Glomerular visceral epithelial cell (primary cell): ENCODE measurements around the gene PIGS.

Source experiments
- DNase-seq: peaks from one replicate; pipeline ENCODE4 v3.0.0-alpha.2; 2016; ENCODE audit errors: extremely low spot score

Gene PIGS

DNA sequence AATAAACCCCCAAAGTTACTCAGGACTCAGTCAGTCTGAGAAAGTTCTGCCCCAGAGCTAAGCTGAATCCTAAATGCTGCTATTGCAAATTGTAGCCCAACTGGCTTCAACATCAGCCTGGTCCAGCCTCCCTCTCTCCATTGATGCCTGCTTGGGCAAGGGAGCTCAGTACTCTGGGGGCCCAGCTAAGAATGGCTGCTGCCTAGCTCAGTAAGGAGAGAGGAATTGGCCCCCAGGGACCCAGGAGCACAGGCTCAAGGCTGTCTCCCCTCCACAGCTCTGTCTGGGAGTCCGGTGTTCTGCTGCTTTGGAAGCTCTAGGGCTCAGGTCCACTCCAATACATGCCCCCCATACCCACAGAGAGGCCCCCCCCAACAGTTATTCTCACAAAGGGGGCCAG lies 20.5 kb downstream of the PIGS start:
- DNase-seq = no peak

- DNase-seq = no peak
Measured at GRCh38 chr17:28549236-28550132, 21.8 kb downstream of the PIGS start.

DNA sequence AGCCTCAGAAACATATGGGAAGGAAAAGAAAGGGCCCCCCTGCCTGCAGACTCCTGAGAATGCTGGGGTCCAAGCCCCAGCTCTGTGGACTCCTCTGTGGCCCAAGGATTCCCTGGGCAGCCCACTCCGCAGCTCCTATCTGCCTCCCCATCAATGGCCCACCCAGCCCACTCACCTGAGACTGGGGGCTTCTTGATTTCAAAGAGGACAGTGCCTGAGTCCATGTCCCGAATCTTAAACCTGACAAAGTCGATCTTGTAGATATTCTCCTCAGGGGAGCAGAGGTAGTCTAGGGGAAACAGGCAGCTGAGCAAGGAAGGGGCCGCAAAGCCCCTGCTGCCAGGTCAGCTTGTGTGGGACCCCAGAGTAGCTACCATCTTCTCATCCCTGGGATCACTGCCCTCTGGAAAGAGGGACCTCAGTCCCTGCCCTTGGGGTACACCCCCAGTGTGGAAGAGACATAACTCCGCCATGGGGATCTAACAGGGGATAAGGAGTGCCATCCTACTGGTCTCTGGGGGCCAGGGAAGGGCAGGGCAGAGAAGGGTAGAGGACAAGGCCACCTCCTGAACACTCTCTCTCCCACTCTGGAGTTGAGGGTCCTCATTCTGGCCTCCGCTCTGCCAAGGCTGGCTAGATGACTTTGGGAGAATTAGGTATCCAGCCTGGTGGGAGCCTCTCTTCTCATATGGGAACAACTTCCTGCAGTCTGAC lies 22.8 kb downstream of the PIGS start:
- DNase-seq = no peak

DNA sequence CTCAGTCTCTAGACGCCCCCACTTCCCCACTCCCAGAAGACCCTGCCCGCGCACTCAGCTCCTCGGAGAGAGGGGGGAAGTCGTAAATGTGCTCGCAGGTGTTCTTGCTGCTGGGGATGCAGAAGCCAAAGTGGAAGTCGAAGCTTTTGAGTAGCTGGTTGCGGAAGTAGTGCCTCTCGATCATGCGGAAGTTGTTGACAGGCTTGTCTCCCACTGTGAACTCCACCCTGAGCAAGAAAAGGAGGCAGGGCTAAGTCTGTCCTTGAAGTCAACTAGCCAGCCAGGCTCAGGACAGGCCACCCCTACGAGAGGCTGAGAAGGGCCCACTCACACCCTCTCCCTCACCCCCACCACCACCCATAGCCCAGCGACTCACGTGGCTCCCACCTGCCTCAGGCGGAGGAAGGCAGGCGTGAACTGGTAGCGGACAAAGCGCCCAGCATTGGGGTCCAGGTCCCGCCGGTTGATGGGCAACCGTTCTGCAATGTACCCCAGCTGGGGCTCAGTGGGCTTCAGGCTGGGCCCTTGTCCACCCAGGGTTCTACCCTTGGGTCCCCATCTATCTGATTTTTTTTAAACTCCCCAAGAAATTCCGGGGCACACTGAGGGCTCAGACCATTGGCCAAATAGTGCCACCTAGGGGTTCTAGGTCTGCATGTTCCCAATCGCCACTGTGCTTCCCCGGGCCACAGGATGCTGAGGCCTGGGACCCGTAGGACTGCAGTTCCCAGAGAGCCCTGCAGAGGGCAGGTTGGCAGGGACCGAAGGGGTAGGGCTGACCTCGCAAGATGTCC lies 23.5 kb downstream of the PIGS start:
- DNase-seq = peak; percentile 73

DNA sequence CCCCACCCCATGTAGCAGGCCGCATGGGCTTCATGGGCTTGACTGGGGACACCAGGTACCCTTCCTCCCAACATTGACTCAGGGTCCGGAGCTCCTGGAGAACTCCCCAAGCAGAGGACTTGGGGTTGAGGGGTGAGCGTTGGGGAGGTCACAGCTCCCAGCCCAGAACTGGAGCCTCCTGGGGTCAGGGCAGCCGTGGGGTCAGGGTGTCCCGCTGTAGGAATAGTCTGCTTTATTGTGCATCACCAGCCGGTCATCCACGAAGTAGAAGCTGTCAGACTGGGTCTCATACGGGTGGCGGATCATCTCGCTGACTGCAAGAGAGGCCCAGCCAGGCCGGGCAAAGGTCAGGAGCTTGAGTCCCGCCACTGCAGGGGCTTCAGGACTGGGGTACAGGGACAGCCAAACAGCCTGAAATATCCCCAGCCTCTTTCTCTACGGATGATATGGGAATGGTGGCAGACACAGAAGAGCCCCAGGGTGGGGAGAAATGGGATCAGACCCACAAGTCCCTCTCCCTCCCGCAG lies 24.2 kb downstream of the PIGS start:
- DNase-seq = no peak

DNA sequence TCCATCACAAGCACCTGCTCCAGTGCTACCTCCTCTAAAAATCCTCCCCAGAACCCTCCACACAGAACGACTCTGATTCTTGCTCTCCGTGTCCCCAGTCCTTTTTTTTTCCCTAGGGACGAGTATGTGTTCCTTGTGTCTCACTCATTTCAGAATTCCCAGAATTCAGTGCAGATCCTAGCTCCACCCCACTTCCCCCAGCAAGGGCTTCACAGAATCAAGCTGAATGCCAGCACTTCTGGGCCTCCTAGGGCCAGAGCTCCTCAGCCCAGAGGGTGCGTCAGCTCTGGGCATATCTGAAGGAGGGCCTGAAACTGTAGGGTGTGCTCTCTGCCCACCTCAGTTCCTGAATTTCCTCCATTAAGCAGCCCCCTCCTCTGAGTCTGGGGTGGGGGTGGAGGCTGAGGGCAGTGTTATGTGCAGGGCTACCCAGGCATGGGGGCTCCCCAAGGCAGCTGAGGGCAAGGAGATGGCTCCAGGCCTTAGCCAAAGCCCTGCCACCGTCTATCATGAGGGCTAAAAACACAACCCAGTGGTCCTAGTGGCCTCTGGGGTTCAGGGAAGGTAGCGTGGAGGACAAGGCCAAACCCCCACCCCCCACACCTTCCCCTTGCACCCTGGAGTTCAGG lies 25.4 kb downstream of the PIGS start:
- no peak for DNase-seq

DNA sequence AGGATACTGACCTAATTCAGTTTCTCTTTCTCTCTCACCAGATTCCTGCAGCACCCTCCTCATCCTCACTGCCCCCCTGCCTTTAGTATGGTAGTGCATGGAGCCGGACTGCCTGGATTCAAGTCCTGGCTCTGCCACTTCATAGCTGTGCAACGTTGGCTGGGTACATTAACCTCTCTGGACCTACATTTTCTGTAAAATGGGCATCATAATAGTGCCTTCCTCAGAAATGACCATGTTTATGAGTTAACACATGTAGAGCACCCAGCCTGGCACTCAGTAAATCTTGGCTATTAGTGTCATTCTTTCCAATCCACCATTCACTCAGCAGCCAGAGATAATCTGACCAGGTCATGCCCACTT lies 26.2 kb downstream of the PIGS start:
- DNase-seq = no peak

DNA sequence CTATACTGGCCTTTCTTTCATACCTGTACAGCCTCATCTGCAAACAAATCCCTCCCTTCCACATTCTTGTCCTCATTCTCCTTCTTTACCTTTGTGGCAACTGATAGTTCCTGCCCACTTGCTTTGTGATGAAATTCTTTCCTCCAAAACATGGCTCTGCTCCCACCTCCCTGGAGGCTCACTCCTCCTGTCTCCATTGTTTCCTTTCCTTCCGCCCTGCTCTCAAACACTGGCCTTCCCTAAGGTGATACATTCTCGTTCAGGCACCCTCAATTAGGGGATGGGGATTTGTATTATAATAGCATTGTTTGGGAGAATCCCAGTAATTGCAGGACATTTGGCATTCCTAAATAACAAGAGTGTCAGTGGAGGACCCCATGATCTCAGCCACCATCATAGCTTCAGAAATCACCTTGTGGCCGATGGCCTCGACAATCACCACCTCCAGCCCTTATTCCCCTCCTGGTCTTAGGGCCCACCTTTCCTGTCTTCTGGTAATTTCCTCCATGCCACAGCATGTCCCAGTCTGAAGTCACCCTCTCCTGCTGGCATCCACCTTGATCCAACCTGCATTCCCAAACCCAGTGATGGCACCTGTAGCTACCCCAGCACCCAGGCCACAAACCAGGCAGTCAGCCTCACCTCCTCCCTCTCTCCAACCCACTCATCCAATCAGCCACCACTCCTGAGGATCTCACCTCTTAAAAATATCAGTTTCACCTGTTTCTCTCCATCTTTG lies 26.8 kb downstream of the PIGS start:
- DNase-seq = no peak

- no peak for DNase-seq
Measured at GRCh38 chr17:28541439-28541838, 29.9 kb downstream of the PIGS start.

GRCh38 chr17:28540231-28540630 lies 31.1 kb downstream of the PIGS start:
- DNase-seq = no peak

DNA sequence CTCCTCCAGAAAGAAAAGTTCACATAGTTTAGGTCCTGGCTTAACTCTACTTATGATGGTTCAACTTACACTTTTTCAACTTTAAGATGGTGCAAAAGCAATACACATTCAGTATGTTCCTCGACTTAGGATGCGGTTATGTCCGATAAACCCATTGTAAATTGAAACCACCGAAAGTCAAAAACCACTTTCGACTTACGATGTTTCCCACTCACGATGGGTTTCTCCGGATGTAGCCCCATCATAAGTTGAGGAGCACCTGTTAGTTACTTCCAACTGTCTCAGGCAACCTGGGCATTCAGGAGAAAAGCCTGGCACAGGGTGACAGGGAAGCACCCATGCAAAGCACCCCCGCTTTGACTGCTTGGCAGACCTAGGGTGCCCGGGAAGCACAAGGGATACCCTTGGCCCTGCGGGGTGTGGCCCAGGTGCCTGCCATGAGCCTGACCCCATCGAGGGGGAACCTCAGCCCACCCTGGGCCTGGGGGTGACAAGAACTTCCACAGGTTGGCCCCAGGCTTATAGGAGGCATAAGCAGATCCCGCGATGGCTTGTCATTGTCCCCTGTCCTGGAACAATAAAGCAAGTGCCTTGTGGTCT lies 32.9 kb downstream of the PIGS start:
- no peak for DNase-seq

- DNase-seq = no peak
Measured at GRCh38 chr17:28537219-28537610, 34.1 kb downstream of the PIGS start.

DNA sequence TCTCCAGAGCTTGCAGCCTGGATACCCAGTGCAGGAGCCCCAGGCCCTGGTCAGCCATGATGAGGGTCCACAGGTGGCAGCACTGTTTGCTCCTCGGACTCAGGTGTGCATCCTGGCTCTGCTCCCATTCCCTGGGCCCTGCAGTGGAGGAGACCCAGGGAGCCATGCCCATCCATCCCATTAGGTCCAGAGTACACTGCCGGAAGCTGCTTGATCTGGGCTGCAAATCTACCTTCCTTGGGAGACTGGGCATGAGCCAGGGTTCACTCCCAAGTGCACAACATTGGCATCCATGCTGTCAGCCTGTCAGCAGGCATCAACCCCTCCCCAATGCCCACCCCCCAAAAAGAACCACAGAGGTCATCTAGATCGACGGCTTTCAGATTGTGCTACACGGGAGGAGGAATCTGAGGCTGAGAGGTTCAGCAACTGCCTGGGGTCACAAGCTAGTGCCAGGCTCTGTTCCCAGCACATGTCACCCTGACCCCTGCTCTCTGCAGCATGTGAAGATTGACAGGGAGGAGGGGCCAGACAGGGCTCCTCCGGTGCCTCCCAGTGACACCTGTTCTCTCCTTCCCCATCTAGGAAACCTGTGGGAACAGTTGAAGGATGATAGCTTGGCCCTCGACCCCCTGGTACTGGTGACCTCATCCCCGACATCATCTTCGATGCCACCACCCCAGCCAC lies 34.6 kb downstream of the PIGS start:
- DNase-seq = no peak

- no peak for DNase-seq
Measured at GRCh38 chr17:28534740-28535375, 36.5 kb downstream of the PIGS start.

GRCh38 chr17:28533091-28533807 lies 38.1 kb downstream of the PIGS start:
- DNase-seq = no peak

GRCh38 chr17:28532050-28532960 lies 39.0 kb downstream of the PIGS start:
- DNase-seq = no peak

GRCh38 chr17:28530926-28531325 lies 40.4 kb downstream of the PIGS start:
- no peak for DNase-seq

DNA sequence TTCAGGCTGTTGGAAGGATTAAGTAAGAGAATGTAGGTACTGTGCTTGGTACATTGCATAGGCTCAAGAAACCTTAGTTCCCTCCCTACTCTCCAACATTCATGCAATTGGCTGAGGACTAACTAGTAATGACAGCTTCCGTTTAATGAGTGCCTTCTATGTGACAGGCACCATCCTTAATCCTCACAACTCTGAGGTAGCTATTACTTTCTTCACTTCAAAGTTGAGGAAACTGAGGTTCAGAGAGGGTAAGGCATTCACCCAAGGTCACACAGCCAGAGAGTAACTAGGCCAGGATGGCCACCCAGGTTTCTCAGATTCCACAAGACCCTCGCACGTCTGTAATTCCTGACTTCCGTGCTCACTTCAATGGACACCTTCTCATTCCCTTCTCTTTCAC lies 41.1 kb downstream of the PIGS start:
- no peak for DNase-seq
